T-cell (primary cell): ENCODE results near the gene ACSL1. TPM values are rescaled to one million over a fixed set of nuclear protein-coding genes. Genes with fewer than 3 reads are reported as not detected.
"Not testable (repeated sequence)": the region's sequence is repeated elsewhere in the genome, so short reads cannot be mapped to it uniquely, and the experiment has no call there.

Experiments
- ATAC-seq, 4 experiments: fragments of 200-7000 bp in 3 of 4; fragments of 150-1000 bp in 1 of 4; cut with Tn5 transposase; replicated peaks in 1 of 4; 1 replicate in 3 of 4; 2 replicates in 1 of 4; pipeline ENCODE4 v1.10.0; 2021; ENCODE audit warnings: moderate library complexity in 3 of 4, mild to moderate bottlenecking in 2 of 4, moderate number of reproducible peaks in 1 of 4
- CTCF ChIA-PET, 2 donors: fragments of 300-600 bp; sonication (Branson Sonifier 250); formaldehyde crosslinking; loops; one replicate each; lab custom pipeline; 2022; ENCODE audit warnings: antibody characterized with exemption in 2 of 2; lab: Charles Lee
- POLR2A ChIA-PET, 2 donors: fragments of 300-600 bp; sonication (Branson Sonifier 250); formaldehyde crosslinking; loops; one replicate each; lab custom pipeline; 2022; ENCODE audit warnings: antibody characterized with exemption in 2 of 2; lab: Charles Lee
- DNase-seq, 35 experiments: peaks; one replicate each; pipeline versions ENCODE4 v3.0.0 to v3.0.0-alpha.2; 2013 to 2023
- H3K27ac ChIP-seq: one replicate; pipeline ENCODE4 v1.5.1; 2013; ENCODE audit warnings: low read length
- H3K27me3 ChIP-seq, 2 experiments: replicated peaks in 1 of 2; 1 replicate in 1 of 2; 2 replicates in 1 of 2; pipeline versions ENCODE4 v1.6.1 to v1.7.0; 2013; ENCODE audit warnings: low read length in 1 of 2, mixed read lengths in 1 of 2; ENCODE audit not compliant: control insufficient read depth in 2 of 2, insufficient read depth in 2 of 2; ENCODE audit errors: extremely low read depth in 1 of 2
- H3K36me3 ChIP-seq, 2 donors: 1 replicate in 1 of 2; 2 replicates in 1 of 2; pipeline versions ENCODE4 v1.6.1 to v1.7.0; 2013; ENCODE audit warnings: low read length in 1 of 2; ENCODE audit not compliant: control insufficient read depth in 2 of 2, insufficient read depth in 1 of 2; ENCODE audit errors: extremely low read depth in 1 of 2
- H3K4me1 ChIP-seq, 2 experiments: 1 replicate in 1 of 2; 2 replicates in 1 of 2; pipeline versions ENCODE4 v1.6.1 to v1.7.0; 2013; ENCODE audit warnings: low read length in 2 of 2, mixed read lengths in 1 of 2; ENCODE audit not compliant: insufficient read depth in 2 of 2, control insufficient read depth in 1 of 2; ENCODE audit errors: extremely low read depth in 1 of 2
- H3K4me3 ChIP-seq, 2 donors: 1 replicate in 1 of 2; 2 replicates in 1 of 2; pipeline versions ENCODE4 v1.5.1 to v1.7.0; 2013; ENCODE audit warnings: mild to moderate bottlenecking in 2 of 2, low read length in 1 of 2, moderate library complexity in 1 of 2; ENCODE audit not compliant: control insufficient read depth in 1 of 2; ENCODE audit errors: extremely low read depth in 1 of 2
- H3K9me3 ChIP-seq: 2 replicates; pipeline ENCODE4 v1.7.0; 2013
- H3K27ac Mint-ChIP-seq, 2 donors: one replicate each; pipeline ENCODE4 v1.8.0; 2020 to 2021; ENCODE audit warnings: mild to moderate bottlenecking in 2 of 2, mixed read lengths in 2 of 2
- H3K27me3 Mint-ChIP-seq, 2 donors: one replicate each; pipeline ENCODE4 v1.8.0; 2021 to 2022; ENCODE audit warnings: mixed read lengths in 2 of 2
- H3K36me3 Mint-ChIP-seq: one replicate; pipeline ENCODE4 v1.8.0; 2021; ENCODE audit warnings: mixed read lengths
- H3K4me1 Mint-ChIP-seq, 3 donors: one replicate each; pipeline ENCODE4 v1.8.0; 2020 to 2022; ENCODE audit warnings: mixed read lengths in 3 of 3, mild to moderate bottlenecking in 1 of 3
- H3K4me3 Mint-ChIP-seq, 3 donors: one replicate each; pipeline ENCODE4 v1.8.0; 2020 to 2022; ENCODE audit warnings: mild to moderate bottlenecking in 3 of 3, mixed read lengths in 3 of 3, moderate library complexity in 3 of 3
- H3K9me3 Mint-ChIP-seq, 3 donors: one replicate each; pipeline ENCODE4 v1.8.0; 2020 to 2022; ENCODE audit warnings: mixed read lengths in 3 of 3
- WGBS: methylation state at CpG from one replicate; pipeline ENCODE4 v1.1.5; 2013; ENCODE audit warnings: missing lambda C conversion rate; ENCODE audit not compliant: insufficient coverage; 5-methylcytosine and 5-hydroxymethylcytosine counted together
- total RNA-seq, 35 experiments: library from RNA in 6 of 35; stranded (reverse) in 6 of 35; fragments of 120-200 nt in 1 of 35; gene quantifications; one replicate each; pipeline versions ENCODE4 v1.2.1 to v1.2.4 and lab custom pipeline; 2013 to 2026

ACSL1 gene
- total RNA-seq, 5 donors from 2014 or later (not counting 1 experiment from before 2014, with no cell fraction given) = 8.6 to 13.7 (median 11.3) TPM

DNA sequence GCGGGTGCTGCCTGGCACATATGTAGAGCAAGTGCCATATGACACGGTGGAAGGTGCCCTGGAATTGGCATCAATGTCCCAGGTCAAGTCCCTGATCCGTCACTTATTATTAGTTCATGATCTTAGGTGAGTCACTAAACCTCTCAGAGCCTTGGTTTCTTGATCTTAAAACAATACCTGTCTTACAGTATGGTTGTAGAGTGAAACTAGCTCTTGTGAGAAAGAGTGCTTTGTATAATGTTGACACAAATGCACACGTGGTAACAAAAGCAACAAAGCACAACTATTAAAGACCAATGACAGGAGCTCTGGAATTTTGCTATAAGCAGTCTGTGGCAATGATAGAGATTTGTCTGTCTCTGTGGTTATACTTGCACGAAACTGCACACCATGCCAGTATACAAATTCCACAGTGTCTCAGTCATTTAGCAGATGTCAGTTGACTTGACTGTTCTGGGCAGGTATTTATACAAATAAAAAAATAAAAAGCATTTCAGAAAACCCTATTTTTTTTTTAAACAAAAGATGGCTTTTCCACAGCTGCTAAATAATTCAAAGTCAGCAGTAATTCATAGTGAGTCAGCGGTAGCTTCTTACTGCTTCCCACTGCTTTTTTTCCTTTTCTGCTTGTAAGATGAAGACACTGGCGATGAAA lies 19.7 kb upstream of the ACSL1 start:
- Histone ChIP-seq H3K36me3 (no peaks in the 10 kb centered on the region), H3K27ac (no peak overlapping the region), H3K9me3 (no peaks in the 10 kb centered on the region), H3K27me3 (peaks cover 0 to 24% of the 10 kb centered on the region in 2 experiments), H3K4me3 (no peak overlapping the region), H3K4me1 (no peaks in the 10 kb centered on the region)
- CTCF ChIA-PET = interaction anchor here in 1 of 2 donors (0.7 kb wide), 1 partner anchor 330 kb away, joined by 5 read pairs; no protein-coding TSS in a partner anchor
- Mint-ChIP-seq H3K9me3 (no peaks in the 10 kb centered on the region), H3K36me3 (no peaks in the 10 kb centered on the region), H3K27me3 (peaks cover 8 to 13% of the 10 kb centered on the region in 2 donors), H3K27ac (no peak overlapping the region), H3K4me1 (no peaks in the 10 kb centered on the region), H3K4me3 (no peak overlapping the region)
- POLR2A ChIA-PET = interaction anchor here in 1 of 2 donors (0.6 kb wide), 1 partner anchor 734 kb away, joined by 3 read pairs; no protein-coding TSS in a partner anchor
- ATAC-seq (no peak), DNase-seq (no peak)
- 100% methylated on average over 1 of the region's 7 CpGs for WGBS

DNA sequence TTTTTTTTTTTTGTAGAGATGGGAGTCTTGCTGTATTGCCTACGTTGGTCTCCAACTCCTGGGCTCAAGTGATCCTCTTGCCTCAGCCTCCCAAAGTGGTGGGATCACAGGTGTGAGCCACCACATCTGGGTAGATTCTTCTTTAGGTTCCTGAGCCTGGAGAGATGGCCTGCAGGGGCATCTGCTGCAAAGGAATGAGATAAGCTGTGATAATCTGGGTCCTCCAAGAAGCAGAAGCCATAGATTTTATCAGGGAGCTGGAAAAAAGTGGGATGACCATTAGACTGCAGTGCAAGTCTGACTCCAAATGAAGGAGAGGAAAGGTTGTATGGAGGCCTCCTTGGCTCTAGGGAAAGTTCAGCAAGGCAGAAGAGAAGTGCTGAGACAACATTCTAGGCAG lies 19.0 kb upstream of the ACSL1 start:
- Mint-ChIP-seq H3K9me3 (no peaks in the 10 kb centered on the region), H3K36me3 (no peaks in the 10 kb centered on the region), H3K4me3 (no peak overlapping the region), H3K27ac (no peak overlapping the region), H3K27me3 (peaks cover 8 to 13% of the 10 kb centered on the region in 2 donors), H3K4me1 (no peaks in the 10 kb centered on the region)
- POLR2A ChIA-PET = no interaction called here
- H3K9me3 ChIP-seq = no peaks in the 10 kb centered on the region
- no peak overlapping the region for H3K27ac ChIP-seq
- ATAC-seq = no peak
- CTCF ChIA-PET = no interaction called here
- no peak for DNase-seq
- H3K4me1 ChIP-seq = no peaks in the 10 kb centered on the region
- H3K36me3 ChIP-seq = no peaks in the 10 kb centered on the region
- H3K27me3 ChIP-seq = peaks cover 0 to 27% of the 10 kb centered on the region in 2 experiments
- H3K4me3 ChIP-seq = no peak overlapping the region
- WGBS = no CpG with 5 or more reads among the region's 1 CpG

GRCh38 chr4:184843984-184844554 lies 18.3 kb upstream of the ACSL1 start:
- no peak for ATAC-seq
- Mint-ChIP-seq H3K27ac (no peak overlapping the region), H3K9me3 (no peaks in the 10 kb centered on the region), H3K4me3 (no peak overlapping the region), H3K36me3 (no peaks in the 10 kb centered on the region), H3K4me1 (no peaks in the 10 kb centered on the region), H3K27me3 (peaks cover 8 to 13% of the 10 kb centered on the region in 2 donors)
- Histone ChIP-seq H3K36me3 (no peaks in the 10 kb centered on the region), H3K4me1 (no peaks in the 10 kb centered on the region), H3K27me3 (peaks cover 0 to 27% of the 10 kb centered on the region in 2 experiments), H3K4me3 (no peak overlapping the region), H3K27ac (no peak overlapping the region), H3K9me3 (no peaks in the 10 kb centered on the region)
- ChIA-PET CTCF (no interaction called here), POLR2A (no interaction called here)
- DNase-seq = no peak
- WGBS = 95% methylated on average over 4 of the region's 16 CpGs

DNA sequence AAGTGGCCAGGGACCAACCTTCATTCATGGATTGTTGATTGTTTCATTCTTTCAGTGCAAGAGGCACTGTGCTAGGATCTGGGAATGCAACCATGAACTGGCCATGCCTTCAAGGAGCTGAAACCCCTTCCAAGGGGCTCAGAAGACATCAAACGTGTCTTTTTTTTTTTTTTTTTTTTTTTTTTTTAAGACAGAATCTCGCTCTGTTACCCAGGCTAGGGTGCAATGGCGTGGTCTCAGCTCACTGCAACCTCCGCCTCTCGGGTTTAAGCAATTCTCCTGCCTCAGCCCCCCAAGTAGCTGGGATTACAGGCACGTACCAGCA lies 13.3 kb upstream of the ACSL1 start:
- H3K27ac Mint-ChIP-seq, DNase-seq, H3K4me1 Mint-ChIP-seq, H3K27ac ChIP-seq, H3K36me3 ChIP-seq, H3K36me3 Mint-ChIP-seq, H3K4me3 Mint-ChIP-seq, H3K4me1 ChIP-seq, H3K4me3 ChIP-seq, CTCF ChIA-PET, H3K9me3 Mint-ChIP-seq, ATAC-seq, POLR2A ChIA-PET, H3K27me3 ChIP-seq, H3K9me3 ChIP-seq: not testable (repeated sequence)
- 89% methylated on average over 1 of the region's 6 CpGs for WGBS
- peaks cover 12 to 13% of the 10 kb centered on the region in 2 donors for H3K27me3 Mint-ChIP-seq

GRCh38 chr4:184838249-184839074 lies 12.7 kb upstream of the ACSL1 start:
- ChIA-PET CTCF (no interaction called here), POLR2A (no interaction called here)
- Mint-ChIP-seq H3K4me1 (no peaks in the 10 kb centered on the region), H3K9me3 (no peaks in the 10 kb centered on the region), H3K36me3 (no peaks in the 10 kb centered on the region), H3K27ac (no peak overlapping the region), H3K27me3 (peaks cover 10 to 11% of the 10 kb centered on the region in 2 donors), H3K4me3 (no peak overlapping the region)
- Histone ChIP-seq H3K27me3 (peaks cover 0 to 3% of the 10 kb centered on the region in 2 experiments), H3K36me3 (no peaks in the 10 kb centered on the region), H3K4me3 (no peak overlapping the region), H3K4me1 (no peaks in the 10 kb centered on the region), H3K27ac (no peak overlapping the region), H3K9me3 (no peaks in the 10 kb centered on the region)
- ATAC-seq = no peak
- 94% methylated on average over 8 of the region's 11 CpGs for WGBS
- DNase-seq = no peak

DNA sequence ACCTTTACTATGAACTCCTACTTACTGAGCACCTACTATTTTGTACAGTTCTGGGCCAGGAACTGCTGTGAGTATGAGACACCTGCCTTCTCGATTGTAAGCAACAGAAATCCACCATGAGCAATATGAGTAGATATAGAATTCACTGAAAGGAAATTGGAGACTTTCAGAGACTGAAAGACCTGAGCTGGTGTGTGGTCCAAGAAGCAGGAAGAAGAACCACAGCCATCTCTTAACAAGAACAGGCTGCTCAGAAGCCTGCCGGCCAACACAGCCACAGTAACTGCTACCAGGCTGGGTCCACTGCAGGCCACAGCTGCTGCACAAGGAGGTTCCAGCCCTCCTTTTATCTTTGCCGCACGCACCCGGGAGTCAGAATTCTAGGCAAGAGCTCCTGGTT lies 10.8 kb upstream of the ACSL1 start:
- 89% methylated on average over 3 of the region's 5 CpGs for WGBS
- no peaks in the 10 kb centered on the region for H3K36me3 ChIP-seq
- H3K9me3 ChIP-seq = no peaks in the 10 kb centered on the region
- CTCF ChIA-PET = no interaction called here
- Mint-ChIP-seq H3K9me3 (no peaks in the 10 kb centered on the region), H3K27me3 (peaks cover 4 to 9% of the 10 kb centered on the region in 2 donors), H3K4me1 (no peaks in the 10 kb centered on the region), H3K36me3 (no peaks in the 10 kb centered on the region), H3K27ac (no peak overlapping the region), H3K4me3 (no peak overlapping the region)
- ATAC-seq (no peak), DNase-seq (no peak)
- H3K27me3 ChIP-seq = peaks cover 0 to 3% of the 10 kb centered on the region in 2 experiments
- POLR2A ChIA-PET = no interaction called here
- H3K4me3 ChIP-seq = no peak overlapping the region
- no peak overlapping the region for H3K27ac ChIP-seq
- no peaks in the 10 kb centered on the region for H3K4me1 ChIP-seq
